Neural crest cell (in vitro differentiated cells): ENCODE results near the gene UCK1. TPM values are rescaled to one million over a fixed set of nuclear protein-coding genes. Genes with fewer than 3 reads are reported as not detected.
A peak's percentile ranks its signal among the peaks of the same experiment; 100 is the strongest.

Source experiments
- DNase-seq: peaks from one replicate; pipeline ENCODE4 v3.0.0; 2021; ENCODE audit warnings: low read depth, mixed read lengths, low spot score
- H3K27ac Mint-ChIP-seq: one replicate; pipeline ENCODE4 v1.8.0; 2021; ENCODE audit warnings: mild to moderate bottlenecking, mixed read lengths; ENCODE audit not compliant: unreplicated experiment
- H3K27me3 Mint-ChIP-seq: 2 replicates; pipeline ENCODE4 v1.8.0; 2021; ENCODE audit warnings: low read depth, mild to moderate bottlenecking, mixed read lengths
- H3K36me3 Mint-ChIP-seq: 2 replicates; pipeline ENCODE4 v1.8.0; 2021; ENCODE audit warnings: low read depth, mild to moderate bottlenecking, mixed read lengths
- H3K4me1 Mint-ChIP-seq: 2 replicates; pipeline ENCODE4 v1.8.0; 2021; ENCODE audit warnings: mixed read lengths
- H3K4me3 Mint-ChIP-seq: one replicate; pipeline ENCODE4 v1.8.0; 2021; ENCODE audit warnings: mild to moderate bottlenecking, mixed read lengths
- H3K9me3 Mint-ChIP-seq: 2 replicates; pipeline ENCODE4 v1.8.0; 2021; ENCODE audit warnings: mixed read lengths
- long read RNA-seq: library from polyadenylated mRNA; unstranded; transcript quantifications from one replicate; pipeline ENCODE4 v2.0.0, GENCODE V29; 2020
- total RNA-seq: library from RNA; stranded (reverse); gene quantifications from 2 replicates; pipeline ENCODE4 v1.2.1, GENCODE V29; 2021
- TF ChIP-seq, protein P1 (sequence below): fragments of 200-600 bp; sonication (generic); conservative IDR thresholded peaks from 2 replicates; pipeline ENCODE4 v1.5.0; 2021; ENCODE audit warnings: antibody characterized with exemption, mild to moderate bottlenecking

Gene UCK1
- 56.4 and 56.8 TPM in 2 replicates for total RNA-seq
- long read RNA-seq, transcript UCK1-204 (7 exons, 2,167 nt), result major isoform, 48 of 69 reads
- long read RNA-seq, partial matches to known transcripts, result 2 of 69 reads
- long read RNA-seq, other reads (novel, unspliced or antisense), result 14 of 69 reads

GRCh38 chr9:131530920-131531832 is at the start of gene UCK1:
Gene UCK1, minus strand, starts transcription at chr9:131531263. Its CDS starts 89 bp downstream, at chr9:131531174.
- Mint-ChIP-seq H3K27ac (peak within 1 kb of the TSS; percentile 72), H3K27me3 (no peaks in the 10 kb centered on the region), H3K4me3 (peak within 1 kb of the TSS; percentile 85), H3K4me1 (peaks cover 9% of the 10 kb centered on the region), H3K9me3 (no peaks in the 10 kb centered on the region), H3K36me3 (peaks cover 3% of the 10 kb centered on the region)
- DNase-seq, result peak; percentile 72
- TF ChIP-seq, protein P1, sequence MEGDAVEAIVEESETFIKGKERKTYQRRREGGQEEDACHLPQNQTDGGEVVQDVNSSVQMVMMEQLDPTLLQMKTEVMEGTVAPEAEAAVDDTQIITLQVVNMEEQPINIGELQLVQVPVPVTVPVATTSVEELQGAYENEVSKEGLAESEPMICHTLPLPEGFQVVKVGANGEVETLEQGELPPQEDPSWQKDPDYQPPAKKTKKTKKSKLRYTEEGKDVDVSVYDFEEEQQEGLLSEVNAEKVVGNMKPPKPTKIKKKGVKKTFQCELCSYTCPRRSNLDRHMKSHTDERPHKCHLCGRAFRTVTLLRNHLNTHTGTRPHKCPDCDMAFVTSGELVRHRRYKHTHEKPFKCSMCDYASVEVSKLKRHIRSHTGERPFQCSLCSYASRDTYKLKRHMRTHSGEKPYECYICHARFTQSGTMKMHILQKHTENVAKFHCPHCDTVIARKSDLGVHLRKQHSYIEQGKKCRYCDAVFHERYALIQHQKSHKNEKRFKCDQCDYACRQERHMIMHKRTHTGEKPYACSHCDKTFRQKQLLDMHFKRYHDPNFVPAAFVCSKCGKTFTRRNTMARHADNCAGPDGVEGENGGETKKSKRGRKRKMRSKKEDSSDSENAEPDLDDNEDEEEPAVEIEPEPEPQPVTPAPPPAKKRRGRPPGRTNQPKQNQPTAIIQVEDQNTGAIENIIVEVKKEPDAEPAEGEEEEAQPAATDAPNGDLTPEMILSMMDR, result peak; percentile 4

DNA sequence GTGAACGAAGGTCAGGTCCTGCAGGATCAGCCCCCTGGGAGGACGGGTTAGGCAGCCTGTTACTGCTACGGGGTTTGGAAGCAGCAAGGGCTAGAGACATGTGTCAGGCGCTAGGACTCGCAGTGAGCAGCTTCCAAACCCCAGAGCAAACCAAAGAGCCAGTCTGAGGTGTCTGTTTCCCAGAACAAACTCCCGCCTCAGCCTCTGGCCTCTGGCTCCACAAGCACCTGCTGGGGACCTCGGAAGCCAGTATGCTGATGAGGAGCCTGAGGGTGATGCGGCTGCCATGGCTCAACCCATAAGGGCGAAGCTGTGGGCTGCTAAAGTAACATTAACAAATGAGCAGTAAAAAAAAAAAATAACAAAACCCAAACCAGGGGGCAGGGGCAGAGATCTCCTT is 49.3 kb upstream of the UCK1 start:
- Mint-ChIP-seq H3K27me3 (no peaks in the 10 kb centered on the region), H3K36me3 (no peaks in the 10 kb centered on the region), H3K4me1 (no peaks in the 10 kb centered on the region), H3K27ac (no peak overlapping the region), H3K9me3 (no peaks in the 10 kb centered on the region), H3K4me3 (no peak overlapping the region)
- TF ChIP-seq, protein P1, result no peak
- DNase-seq, result no peak

- H3K27me3 Mint-ChIP-seq, result no peaks in the 10 kb centered on the region
- TF ChIP-seq, protein P1, result no peak
- DNase-seq, result no peak
- no peaks in the 10 kb centered on the region for H3K36me3 Mint-ChIP-seq
- no peaks in the 10 kb centered on the region for H3K4me1 Mint-ChIP-seq
- no peaks in the 10 kb centered on the region for H3K9me3 Mint-ChIP-seq
- H3K4me3 Mint-ChIP-seq, result no peak overlapping the region
- no peak overlapping the region for H3K27ac Mint-ChIP-seq
These were observed 48.7 kb upstream of the UCK1 start for GRCh38 chr9:131579789-131580211.

- no peaks in the 10 kb centered on the region for H3K9me3 Mint-ChIP-seq
- TF ChIP-seq, protein P1, result no peak
- no peak overlapping the region for H3K27ac Mint-ChIP-seq
- H3K4me1 Mint-ChIP-seq, result no peaks in the 10 kb centered on the region
- no peaks in the 10 kb centered on the region for H3K27me3 Mint-ChIP-seq
- no peaks in the 10 kb centered on the region for H3K36me3 Mint-ChIP-seq
- no peak for DNase-seq
- H3K4me3 Mint-ChIP-seq, result no peak overlapping the region
These were observed 47.9 kb upstream of the UCK1 start for GRCh38 chr9:131578731-131579504.

DNA sequence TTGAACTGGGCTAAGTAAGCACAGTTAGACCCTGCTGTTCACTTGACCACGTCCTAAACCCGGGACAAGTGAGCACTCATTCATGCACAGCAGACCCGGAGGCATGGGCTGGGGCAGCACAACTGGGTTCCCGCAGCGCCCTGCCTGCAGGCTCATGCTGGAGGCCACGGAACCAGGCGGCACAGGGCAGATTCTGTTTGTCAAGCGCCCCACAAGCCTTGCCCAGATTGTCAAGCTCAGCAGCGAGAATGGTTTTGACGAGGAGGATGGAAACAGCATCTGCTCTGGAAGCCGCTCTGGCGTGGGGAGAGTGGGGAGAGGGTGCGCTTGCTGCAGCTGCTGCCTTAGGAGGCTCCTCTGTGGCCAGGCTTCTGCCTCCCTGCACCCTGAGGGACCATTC is 47.0 kb upstream of the UCK1 start:
- no peak for DNase-seq
- H3K9me3 Mint-ChIP-seq, result no peaks in the 10 kb centered on the region
- TF ChIP-seq, protein P1, result no peak
- no peaks in the 10 kb centered on the region for H3K27me3 Mint-ChIP-seq
- no peak overlapping the region for H3K4me3 Mint-ChIP-seq
- no peaks in the 10 kb centered on the region for H3K4me1 Mint-ChIP-seq
- H3K36me3 Mint-ChIP-seq, result no peaks in the 10 kb centered on the region
- H3K27ac Mint-ChIP-seq, result peak overlapping the region; percentile 86
